GM23338 (cell line): ENCODE results near the gene SLC15A1. TPM values are rescaled to one million over a fixed set of nuclear protein-coding genes. Genes with fewer than 3 reads are reported as not detected.

Source experiments
- ATAC-seq: fragments of 200-7000 bp; cut with Tn5 transposase; 3 replicates; pipeline ENCODE4 v1.9.1; 2020
- DNase-seq: peaks from one replicate; pipeline ENCODE4 v3.0.0-alpha.2; 2015; ENCODE audit warnings: low spot score
- H2AFZ ChIP-seq: fragments of 200-600 bp; sonication (generic); 2 replicates; pipeline ENCODE4 v1.8.0; 2016; ENCODE audit warnings: antibody characterized with exemption, mild to moderate bottlenecking, moderate library complexity
- H3F3A ChIP-seq: fragments of 200-600 bp; sonication (generic); replicated peaks from 2 replicates; pipeline ENCODE4 v1.8.0; 2017; ENCODE audit warnings: antibody characterized with exemption, mixed run types, low read depth
- H3K27ac ChIP-seq: fragments of 200-600 bp; sonication (generic); 2 replicates; pipeline ENCODE4 v1.6.1; 2016; ENCODE audit warnings: low read depth
- H3K27me3 ChIP-seq: fragments of 200-600 bp; sonication (generic); 2 replicates; pipeline ENCODE4 v1.8.0; 2016; ENCODE audit warnings: mild to moderate bottlenecking, mixed run types, moderate library complexity; ENCODE audit not compliant: insufficient read depth
- H3K36me3 ChIP-seq: fragments of 200-600 bp; sonication (generic); 2 replicates; pipeline ENCODE4 v1.8.0; 2016; ENCODE audit warnings: mild to moderate bottlenecking; ENCODE audit not compliant: insufficient read depth
- H3K4me1 ChIP-seq: fragments of 200-600 bp; sonication (generic); 2 replicates; pipeline ENCODE4 v1.8.0; 2016; ENCODE audit warnings: mild to moderate bottlenecking, moderate library complexity; ENCODE audit not compliant: insufficient read depth
- H3K4me2 ChIP-seq: fragments of 200-600 bp; sonication (generic); 2 replicates; pipeline ENCODE4 v1.7.1; 2017; ENCODE audit warnings: mixed run types
- H3K4me3 ChIP-seq: fragments of 200-600 bp; sonication (generic); 2 replicates; pipeline ENCODE4 v1.6.1; 2016; ENCODE audit warnings: mixed run types
- H3K79me2 ChIP-seq: fragments of 200-600 bp; sonication (generic); replicated peaks from 2 replicates; pipeline ENCODE4 v1.8.0; 2017; ENCODE audit warnings: mild to moderate bottlenecking; ENCODE audit not compliant: insufficient read depth
- H3K9me2 ChIP-seq: fragments of 200-600 bp; sonication (generic); 2 replicates; pipeline ENCODE4 v1.8.0; 2017; ENCODE audit not compliant: insufficient read depth
- H4K20me1 ChIP-seq: fragments of 200-600 bp; sonication (generic); replicated peaks from 2 replicates; pipeline ENCODE4 v1.8.0; 2017; ENCODE audit warnings: mild to moderate bottlenecking; ENCODE audit not compliant: insufficient read depth
- H3K27ac Mint-ChIP-seq: 2 replicates; pipeline ENCODE4 v1.8.0; 2020; ENCODE audit warnings: inconsistent platforms, mild to moderate bottlenecking, moderate library complexity, mixed read lengths
- H3K27me3 Mint-ChIP-seq: 3 replicates; pipeline ENCODE4 v1.8.0; 2022; ENCODE audit warnings: low read depth, mild to moderate bottlenecking, moderate library complexity, mixed read lengths, inconsistent platforms; ENCODE audit not compliant: insufficient read depth, poor library complexity
- H3K36me3 Mint-ChIP-seq: 3 replicates; pipeline ENCODE4 v1.8.0; 2021; ENCODE audit warnings: low read depth, mild to moderate bottlenecking, inconsistent platforms, moderate library complexity, mixed read lengths
- H3K4me1 Mint-ChIP-seq: 3 replicates; pipeline ENCODE4 v1.8.0; 2020; ENCODE audit warnings: mild to moderate bottlenecking, inconsistent platforms, mixed read lengths
- H3K4me3 Mint-ChIP-seq: 3 replicates; pipeline ENCODE4 v1.8.0; 2021; ENCODE audit warnings: moderate library complexity, mild to moderate bottlenecking, inconsistent platforms, mixed read lengths
- H3K9me3 Mint-ChIP-seq: 3 replicates; pipeline ENCODE4 v1.8.0; 2020; ENCODE audit warnings: moderate library complexity, mild to moderate bottlenecking, inconsistent platforms, mixed read lengths
- CREB1 ChIP-seq: fragments of 250-450 bp; sonication (Bioruptor Pico); IDR thresholded peaks from 2 replicates; pipeline ENCODE4 v1.5.0; 2020; ENCODE audit warnings: low read depth, mild to moderate bottlenecking, moderate library complexity
- CTCF ChIP-seq, 2 experiments: fragments of 200-600 bp in 1 of 2; sonication (generic) in 1 of 2; conservative IDR thresholded peaks; 2 replicates each; pipeline versions ENCODE4 v1.5.1 to v1.6.1; 2016 to 2017; ENCODE audit warnings: antibody characterized with exemption in 2 of 2, low read depth in 2 of 2, mild to moderate bottlenecking in 2 of 2, moderate library complexity in 1 of 2
- EZH2 ChIP-seq: fragments of 200-600 bp; sonication (generic); IDR thresholded peaks from one replicate; pipeline ENCODE4 v1.8.0; 2017; ENCODE audit warnings: antibody characterized with exemption, mild to moderate bottlenecking, low read depth; ENCODE audit not compliant: unreplicated experiment
- EZH2phosphoT487 ChIP-seq: fragments of 200-600 bp; sonication (generic); IDR thresholded peaks from one replicate; pipeline ENCODE4 v1.8.1; 2018; ENCODE audit warnings: antibody characterized with exemption; ENCODE audit not compliant: unreplicated experiment
- JUNB ChIP-seq: IDR thresholded peaks from one replicate; pipeline ENCODE4 v1.6.1; 2016; ENCODE audit warnings: antibody characterized with exemption; ENCODE audit not compliant: unreplicated experiment
- NANOG ChIP-seq: IDR thresholded peaks from 2 replicates; pipeline ENCODE4 v1.6.1; 2016; ENCODE audit warnings: antibody characterized with exemption, borderline replicate concordance
- REST ChIP-seq: IDR thresholded peaks from one replicate; pipeline ENCODE4 v1.6.1; 2018; ENCODE audit warnings: antibody characterized with exemption; ENCODE audit not compliant: unreplicated experiment
- STAT1 ChIP-seq: IDR thresholded peaks from one replicate; pipeline ENCODE4 v1.6.1; 2016; ENCODE audit warnings: antibody characterized with exemption; ENCODE audit not compliant: unreplicated experiment
- ZNF331 ChIP-seq: fragments of 250-450 bp; sonication (Bioruptor Pico); IDR thresholded peaks from 2 replicates; pipeline ENCODE4 v1.5.0; 2020; ENCODE audit warnings: low read depth, mild to moderate bottlenecking, moderate library complexity
- ZNF462 ChIP-seq: fragments of 250-450 bp; sonication (Bioruptor Pico); IDR thresholded peaks from 2 replicates; pipeline ENCODE4 v1.5.0; 2020; ENCODE audit warnings: mild to moderate bottlenecking, moderate library complexity
- polyA plus RNA-seq: library from polyadenylated mRNA; unstranded; fragments of >200 nt; fragmentation: Nextera tagmentation; extraction: Ambion mirVana; gene quantifications from 2 replicates; pipeline ENCODE4 v1.2.1, GENCODE V29; 2016
- total RNA-seq: library from RNA; depleted of rRNA; stranded (reverse); fragments of >200 nt; shearing (Covaris generic); gene quantifications from 2 replicates; pipeline ENCODE4 v1.2.3, GENCODE V29; 2014

SLC15A1 gene
- total and polyA plus RNA-seq, 2 experiments from 2014 or later = 1.6 to 3.0 TPM

GRCh38 chr13:98775386-98775785 is 22.9 kb upstream of the SLC15A1 start (continued):
- TF ChIP-seq ZNF462 (no peak), REST (no peak), EZH2 (no peak), JUNB (no peak)

GRCh38 chr13:98774776-98775175 is 22.3 kb upstream of the SLC15A1 start:
- peaks cover 11% of the 10 kb centered on the region; the same call in 2 of the 3 replicates for H3K4me1 Mint-ChIP-seq
- ATAC-seq (no peak), DNase-seq (no peak)
- Histone ChIP-seq H2AFZ (no peak overlapping the region), H4K20me1 (no peaks in the 10 kb centered on the region), H3K79me2 (no peaks in the 10 kb centered on the region), H3K27ac (no peak overlapping the region), H3K9me2 (peaks cover 6% of the 10 kb centered on the region; the same call in 1 of the 2 replicates), H3K4me1 (peaks cover 7% of the 10 kb centered on the region), H3K4me3 (no peak overlapping the region), H3F3A (no peaks in the 10 kb centered on the region), H3K36me3 (no peaks in the 10 kb centered on the region), H3K4me2 (no peak overlapping the region), H3K27me3 (no peaks in the 10 kb centered on the region)
- no peaks in the 10 kb centered on the region for H3K9me3 Mint-ChIP-seq
- peaks cover 4% of the 10 kb centered on the region for H3K27me3 Mint-ChIP-seq
- H3K27ac Mint-ChIP-seq = no peak overlapping the region
- no peak overlapping the region for H3K4me3 Mint-ChIP-seq
- H3K36me3 Mint-ChIP-seq = no peaks in the 10 kb centered on the region
- TF ChIP-seq EZH2 (no peak), REST (no peak), EZH2phosphoT487 (no peak), STAT1 (no peak), NANOG (no peak), CTCF (conservative IDR thresholded peaks at IDR 0.05; ENCODE audit: low read depth in 2 of 2) (no peak), ZNF331 (CRISPR knock-in tag) (no peak), CREB1 (no peak)
